PC-3 (cell line): ENCODE measurements around the gene GABRA5.

Experiments
- CTCF ChIP-seq: fragments of 300-600 bp; sonication (generic); conservative IDR thresholded peaks from 2 replicates; pipeline ENCODE4 v1.5.1; 2017; ENCODE audit warnings: antibody characterized with exemption, low read depth, mild to moderate bottlenecking, low read length
- EZH2 ChIP-seq: fragments of 300-600 bp; sonication (generic); IDR thresholded peaks from one replicate; pipeline ENCODE4 v1.6.1; 2017; ENCODE audit warnings: antibody characterized with exemption, mild to moderate bottlenecking, low read length; ENCODE audit not compliant: unreplicated experiment
- EZH2phosphoT487 ChIP-seq: fragments of 300-600 bp; sonication (generic); IDR thresholded peaks from 2 replicates; pipeline ENCODE4 v1.6.1; 2018; ENCODE audit warnings: mild to moderate bottlenecking, antibody characterized with exemption, low read length, borderline replicate concordance

DNA sequence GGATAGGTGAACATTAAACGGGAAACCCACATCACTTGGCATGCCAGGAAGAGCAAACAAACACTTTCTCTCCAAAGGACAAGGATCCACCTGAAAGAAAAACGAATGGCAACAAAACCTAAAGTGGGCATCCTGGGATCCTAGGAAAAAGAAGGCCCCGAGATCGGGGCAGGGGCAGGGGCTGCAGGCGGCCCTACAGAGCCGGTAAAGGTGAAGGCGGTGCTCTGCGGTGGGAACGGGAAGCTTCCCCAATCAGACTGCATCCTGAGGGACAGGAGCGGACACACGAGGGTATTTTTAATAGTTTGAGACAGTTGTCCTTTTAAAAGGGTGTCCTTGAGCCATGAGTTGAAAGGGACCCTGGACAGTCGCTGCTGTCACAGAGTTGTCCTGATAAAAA is 24.9 kb upstream of the GABRA5 start:
- TF ChIP-seq CTCF (no peak), EZH2phosphoT487 (no peak), EZH2 (no peak)
